ENCODE data around the gene UBL7. TPM values are rescaled to one million over a fixed set of nuclear protein-coding genes. Genes with fewer than 3 reads are reported as not detected.

UBL7 gene
- total RNA-seq, 1 experiment from 2014 or later, result 65.3 TPM

- H4K20me1 ChIP-seq (ENCODE audit: insufficient read depth), result no peaks in the 10 kb centered on the region
- H3K4me2 ChIP-seq (ENCODE audit: low read length), result no peak overlapping the region
- H2AFZ ChIP-seq (ENCODE audit: low read depth, low read length, poor library complexity, severe bottlenecking), result no peak overlapping the region
- no peak overlapping the region for H3K4me3 ChIP-seq (replicated peaks in 1 of 2; ENCODE audit: low read depth in 1 of 2, low read length in 2 of 2)
- no peak for DNase-seq (ENCODE audit: low read depth, low spot score)
- H3K9me2 ChIP-seq (ENCODE audit: insufficient read depth), result no peaks in the 10 kb centered on the region
- no peak for TF ChIP-seq POLR2AphosphoS5 (IDR thresholded peaks at IDR 0.05; ENCODE audit: low read depth, low read length)
- TF ChIP-seq SIN3A (IDR thresholded peaks at IDR 0.05; ENCODE audit: low read depth), result no peak
- TF ChIP-seq TCF7L2 (IDR thresholded peaks at IDR 0.05; ENCODE audit: borderline replicate concordance, extremely low read depth, insufficient read depth, insufficient read length), result no peak
- TF ChIP-seq EZH2 (IDR thresholded peaks at IDR 0.05), result no peak
- no peak for TF ChIP-seq FOSL1 (IDR thresholded peaks at IDR 0.05; ENCODE audit: low read depth)
- TF ChIP-seq ZFX (IDR thresholded peaks at IDR 0.05), result no peak
- TF ChIP-seq RAD21 (IDR thresholded peaks at IDR 0.05; ENCODE audit: low read depth), result no peak
- TF ChIP-seq POLR2A (IDR thresholded peaks at IDR 0.05; ENCODE audit: borderline replicate concordance, extremely low read depth, insufficient read depth, insufficient read length), result no peak
- no peak for TF ChIP-seq YY1 (IDR thresholded peaks at IDR 0.05; ENCODE audit: extremely low read depth, insufficient replicate concordance, low read depth, low read length)
- TF ChIP-seq EZH2phosphoT487 (IDR thresholded peaks at IDR 0.05; ENCODE audit: borderline replicate concordance), result no peak
- H3K36me3 ChIP-seq (ENCODE audit: control insufficient read depth in 1 of 2, insufficient read depth in 2 of 2, low read length in 2 of 2), result peaks cover 0 to 23% of the 10 kb centered on the region in 2 experiments; a peak in 3 of 4 replicates
- H3K9me3 ChIP-seq (ENCODE audit: control insufficient read depth in 1 of 2, insufficient read depth in 1 of 2, low read depth in 1 of 2, low read length in 2 of 2), result no peaks in the 10 kb centered on the region
- CTCF ChIA-PET, result no interaction called here
- no peaks in the 10 kb centered on the region for H3K27me3 ChIP-seq (ENCODE audit: insufficient read depth, low read length)
- intact Hi-C loops (cut with micrococcal nuclease), result no loop called here
- H3K79me2 ChIP-seq (ENCODE audit: insufficient read depth, low read length), result no peaks in the 10 kb centered on the region
- H3K27ac ChIP-seq (ENCODE audit: low read depth, low read length), result no peak overlapping the region
- POLR2A ChIA-PET, result interaction anchor here (2.2 kb wide), 1 partner anchor 12 kb away, joined by 7 read pairs; the partner anchor contains the start of gene UBL7
- ATAC-seq, result no peak
- no peaks in the 10 kb centered on the region for H3K4me1 ChIP-seq (ENCODE audit: control insufficient read depth in 1 of 2, insufficient read depth in 2 of 2, low read length in 2 of 2)
- RAD21 ChIA-PET (ENCODE audit: low non-redundant PET in 1 of 2, low total read pairs in 2 of 2, uncharacterized antibody in 2 of 2, unreplicated experiment in 2 of 2), result no interaction called here
- BruUV-seq (replicated peaks), result no TSS peak
- no peak overlapping the region for H3K9ac ChIP-seq (ENCODE audit: low read length)
Measured at GRCh38 chr15:74449095-74449494, 11.9 kb downstream of the UBL7 start.
